ENCODE data around the gene PRKD1. TPM values are rescaled to one million over a fixed set of nuclear protein-coding genes. Genes with fewer than 3 reads are reported as not detected.
A peak's percentile ranks its signal among the peaks of the same experiment; 100 is the strongest.

The PRKD1 gene
- polyA plus RNA-seq, 3 donors, result 27.4 to 34.4 (median 32.4) TPM

GRCh38 chr14:29682789-29683188 lies 244.9 kb downstream of the PRKD1 start:
- no peak for DNase-seq

- DNase-seq, result no peak
Observed at GRCh38 chr14:29681316-29681715, 246.3 kb downstream of the PRKD1 start.

- DNase-seq, result no peak
Observed at GRCh38 chr14:29674566-29675285, 252.9 kb downstream of the PRKD1 start.

GRCh38 chr14:29672831-29673230 lies 254.8 kb downstream of the PRKD1 start:
- DNase-seq, result no peak

GRCh38 chr14:29671034-29671433 lies 256.6 kb downstream of the PRKD1 start:
- DNase-seq, result no peak

- DNase-seq, result no peak
Observed at GRCh38 chr14:29668201-29668600, 259.4 kb downstream of the PRKD1 start.

GRCh38 chr14:29664515-29664914 lies 263.1 kb downstream of the PRKD1 start:
- DNase-seq, result no peak

- no peak for DNase-seq
Observed at GRCh38 chr14:29663281-29663801, 264.3 kb downstream of the PRKD1 start.

GRCh38 chr14:29654901-29655550 lies 272.6 kb downstream of the PRKD1 start:
- no peak for DNase-seq

GRCh38 chr14:29653303-29653702 lies 274.3 kb downstream of the PRKD1 start:
- no peak for DNase-seq

GRCh38 chr14:29652571-29652970 lies 275.1 kb downstream of the PRKD1 start:
- no peak for DNase-seq

GRCh38 chr14:29650554-29651269 lies 276.9 kb downstream of the PRKD1 start:
- no peak for DNase-seq

- no peak for DNase-seq
Observed at GRCh38 chr14:29649170-29649569, 278.5 kb downstream of the PRKD1 start.

- no peak for DNase-seq
Observed at GRCh38 chr14:29648045-29648444, 279.6 kb downstream of the PRKD1 start.

GRCh38 chr14:29645117-29645516 lies 282.5 kb downstream of the PRKD1 start:
- no peak for DNase-seq

GRCh38 chr14:29643433-29644211 lies 284.0 kb downstream of the PRKD1 start:
- DNase-seq, result no peak

GRCh38 chr14:29637411-29637810 lies 290.2 kb downstream of the PRKD1 start:
- DNase-seq, result peak; percentile 14

GRCh38 chr14:29636870-29637269 lies 290.8 kb downstream of the PRKD1 start:
- DNase-seq, result no peak

- no peak for DNase-seq
Observed at GRCh38 chr14:29630566-29631160, 297.0 kb downstream of the PRKD1 start.

GRCh38 chr14:29629839-29630238 lies 297.8 kb downstream of the PRKD1 start:
- no peak for DNase-seq

- DNase-seq, result no peak
Observed at GRCh38 chr14:29627137-29627536, 300.5 kb downstream of the PRKD1 start.

Measured in renal pelvis (tissue), 4 donors.